Liver (tissue), 9 donors: ENCODE measurements around the gene NOTCH1. TPM values are rescaled to one million over a fixed set of nuclear protein-coding genes. Genes with fewer than 3 reads are reported as not detected.

ENCODE experiments used
- DNase-seq: peaks from one replicate; pipeline ENCODE4 v3.0.0-alpha.2; 2017; ENCODE audit warnings: low spot score
- H3K27ac ChIP-seq, 2 donors: one replicate each; pipeline ENCODE4 v1.7.0; 2013; ENCODE audit warnings: inconsistent platforms in 2 of 2, low read length in 2 of 2, control low read depth in 1 of 2, low read depth in 1 of 2, mild to moderate bottlenecking in 1 of 2
- H3K27me3 ChIP-seq, 4 donors: one replicate each; pipeline versions ENCODE4 v1.6.1 to v1.7.0; 2013; ENCODE audit warnings: low read length in 3 of 4, inconsistent platforms in 1 of 4, mild to moderate bottlenecking in 1 of 4, moderate library complexity in 1 of 4; ENCODE audit not compliant: control insufficient read depth in 4 of 4, insufficient read depth in 4 of 4
- H3K36me3 ChIP-seq, 4 donors: one replicate each; pipeline versions ENCODE4 v1.6.1 to v1.7.0; 2013; ENCODE audit warnings: low read length in 3 of 4, mild to moderate bottlenecking in 3 of 4, low read depth in 1 of 4, moderate library complexity in 1 of 4; ENCODE audit not compliant: control insufficient read depth in 4 of 4, insufficient read depth in 3 of 4
- H3K4me1 ChIP-seq, 4 donors: one replicate each; pipeline versions ENCODE4 v1.6.1 to v1.7.0; 2013; ENCODE audit warnings: low read length in 3 of 4, mild to moderate bottlenecking in 3 of 4, moderate library complexity in 1 of 4; ENCODE audit not compliant: control insufficient read depth in 4 of 4, insufficient read depth in 4 of 4
- H3K4me3 ChIP-seq, 3 donors: one replicate each; pipeline versions ENCODE4 v1.6.1 to v1.7.0; 2013; ENCODE audit warnings: low read length in 3 of 3, control low read depth in 1 of 3, low read depth in 1 of 3, mild to moderate bottlenecking in 1 of 3
- H3K9ac ChIP-seq, 2 donors: one replicate each; pipeline ENCODE4 v1.7.0; 2013; ENCODE audit warnings: low read length in 2 of 2, mild to moderate bottlenecking in 2 of 2, moderate library complexity in 2 of 2, control low read depth in 1 of 2, low read depth in 1 of 2
- H3K9me3 ChIP-seq, 4 donors: one replicate each; pipeline versions ENCODE4 v1.6.1 to v1.7.0; 2013; ENCODE audit warnings: low read length in 3 of 4; ENCODE audit not compliant: control insufficient read depth in 4 of 4
- EGR1 ChIP-seq, 2 donors: IDR thresholded peaks; 2 replicates each; pipeline ENCODE4 v1.6.1; 2016 to 2018; ENCODE audit warnings: antibody characterized with exemption in 2 of 2, low read depth in 2 of 2
- FOXA1 ChIP-seq: IDR thresholded peaks from 2 replicates; pipeline ENCODE4 v1.6.1; 2016; ENCODE audit warnings: antibody characterized with exemption
- FOXA2 ChIP-seq: IDR thresholded peaks from 2 replicates; pipeline ENCODE4 v1.6.1; 2016; ENCODE audit warnings: antibody characterized with exemption
- GABPA ChIP-seq, 2 donors: IDR thresholded peaks in 1 of 2; conservative IDR thresholded peaks in 1 of 2; 2 replicates each; pipeline ENCODE4 v1.6.1; 2016; ENCODE audit warnings: antibody characterized with exemption in 2 of 2, mild to moderate bottlenecking in 1 of 2, moderate library complexity in 1 of 2
- HNF4A ChIP-seq, 2 donors: conservative IDR thresholded peaks; 2 replicates each; pipeline ENCODE4 v1.6.1; 2016; ENCODE audit warnings: antibody characterized with exemption in 2 of 2, mild to moderate bottlenecking in 2 of 2
- HNF4G ChIP-seq: IDR thresholded peaks from 2 replicates; pipeline ENCODE4 v1.6.1; 2016; ENCODE audit warnings: antibody characterized with exemption
- JUND ChIP-seq, 2 donors: IDR thresholded peaks; 2 replicates each; pipeline ENCODE4 v1.6.1; 2016; ENCODE audit warnings: antibody characterized with exemption in 2 of 2
- NR2F2 ChIP-seq: IDR thresholded peaks from 2 replicates; pipeline ENCODE4 v1.6.1; 2016; ENCODE audit warnings: antibody characterized with exemption
- RAD21 ChIP-seq, 2 donors: IDR thresholded peaks; 2 replicates each; pipeline ENCODE4 v1.6.1; 2016; ENCODE audit warnings: antibody characterized with exemption in 2 of 2, mild to moderate bottlenecking in 2 of 2
- REST ChIP-seq: IDR thresholded peaks from 2 replicates; pipeline ENCODE4 v1.6.1; 2016; ENCODE audit warnings: antibody characterized with exemption, mild to moderate bottlenecking
- RXRA ChIP-seq, 2 donors: IDR thresholded peaks; 2 replicates each; pipeline ENCODE4 v1.6.1; 2017 to 2018; ENCODE audit warnings: antibody characterized with exemption in 2 of 2, mild to moderate bottlenecking in 1 of 2
- SP1 ChIP-seq: IDR thresholded peaks from 2 replicates; pipeline ENCODE4 v1.6.1; 2018; ENCODE audit warnings: antibody characterized with exemption, mild to moderate bottlenecking
- TAF1 ChIP-seq: conservative IDR thresholded peaks from 2 replicates; pipeline ENCODE4 v1.6.1; 2016; ENCODE audit warnings: antibody characterized with exemption, mild to moderate bottlenecking
- YY1 ChIP-seq: IDR thresholded peaks from 2 replicates; pipeline ENCODE4 v1.6.1; 2016; ENCODE audit warnings: antibody characterized with exemption, mild to moderate bottlenecking
- ZBTB33 ChIP-seq: IDR thresholded peaks from 2 replicates; pipeline ENCODE4 v1.6.1; 2016; ENCODE audit warnings: antibody characterized with exemption
- WGBS: extraction: QIAGEN DNeasy Blood & Tissue Kit; methylation state at CpG from one replicate; pipeline ENCODE4 v1.1.7; 2013; 5-methylcytosine and 5-hydroxymethylcytosine counted together
- polyA plus RNA-seq, 2 donors: library from polyadenylated mRNA; stranded (reverse) in 1 of 2; unstranded in 1 of 2; fragments of 200-250 nt in 1 of 2; fragments of >200 nt in 1 of 2; fragmentation: Nextera tagmentation in 1 of 2; extraction: Ambion mirVana in 1 of 2; gene quantifications; one replicate each; pipeline versions ENCODE4 v1.2.1 to v1.2.3, GENCODE V29; 2013 to 2015
- total RNA-seq, 2 donors: library from RNA; depleted of rRNA; stranded (reverse); fragments of >200 nt; gene quantifications; one replicate each; pipeline ENCODE4 v1.2.3, GENCODE V29; 2014
- TF ChIP-seq, protein P1 (sequence below): fragments of 150-350 bp; IDR thresholded peaks from 2 replicates; pipeline ENCODE4 v1.5.1; 2017; ENCODE audit warnings: improper control_type of control experiment, low read depth, low read length; ENCODE audit not compliant: missing input control
- TF ChIP-seq, protein P2 (sequence below): IDR thresholded peaks from 2 replicates; pipeline ENCODE4 v1.6.1; 2016; ENCODE audit warnings: antibody characterized with exemption
- TF ChIP-seq, protein P3 (sequence below): IDR thresholded peaks from 2 replicates; pipeline ENCODE4 v1.6.1; 2016; ENCODE audit warnings: antibody characterized with exemption
- donor health status: healthy.
- donor health status: healthy.
- donor health status: healthy.
- donor health status: healthy.
- donor health status: healthy.

Gene NOTCH1
- total and polyA plus RNA-seq, 4 donors = 2.4 to 22.3 (median 8.5) TPM

- Histone ChIP-seq H3K27me3 (no peaks in the 10 kb centered on the region), H3K4me1 (peaks cover 9 to 44% (median 33%) of the 10 kb centered on the region in 4 donors), H3K4me3 (no peak overlapping the region), H3K27ac (no peak overlapping the region), H3K9me3 (no peaks in the 10 kb centered on the region), H3K36me3 (no peaks in the 10 kb centered on the region), H3K9ac (no peak overlapping the region)
- WGBS = 89% methylated on average over 17 of the region's 17 CpGs
- no peak for DNase-seq
- TF ChIP-seq HNF4G (no peak), RXRA (IDR thresholded peaks at IDR 0.05) (no peak), GABPA (IDR thresholded peaks at IDR 0.05 in 1 of 2, conservative IDR thresholded peaks at IDR 0.05 in 1 of 2) (no peak), RAD21 (IDR thresholded peaks at IDR 0.05) (no peak), ZBTB33 (no peak), HNF4A (conservative IDR thresholded peaks at IDR 0.05) (no peak), JUND (IDR thresholded peaks at IDR 0.05) (no peak), NR2F2 (no peak), FOXA1 (no peak), REST (no peak), EGR1 (IDR thresholded peaks at IDR 0.05; ENCODE audit: low read depth in 2 of 2) (no peak), YY1 (no peak), SP1 (no peak), FOXA2 (no peak), TAF1 (no peak)
- TF ChIP-seq, protein P1, sequence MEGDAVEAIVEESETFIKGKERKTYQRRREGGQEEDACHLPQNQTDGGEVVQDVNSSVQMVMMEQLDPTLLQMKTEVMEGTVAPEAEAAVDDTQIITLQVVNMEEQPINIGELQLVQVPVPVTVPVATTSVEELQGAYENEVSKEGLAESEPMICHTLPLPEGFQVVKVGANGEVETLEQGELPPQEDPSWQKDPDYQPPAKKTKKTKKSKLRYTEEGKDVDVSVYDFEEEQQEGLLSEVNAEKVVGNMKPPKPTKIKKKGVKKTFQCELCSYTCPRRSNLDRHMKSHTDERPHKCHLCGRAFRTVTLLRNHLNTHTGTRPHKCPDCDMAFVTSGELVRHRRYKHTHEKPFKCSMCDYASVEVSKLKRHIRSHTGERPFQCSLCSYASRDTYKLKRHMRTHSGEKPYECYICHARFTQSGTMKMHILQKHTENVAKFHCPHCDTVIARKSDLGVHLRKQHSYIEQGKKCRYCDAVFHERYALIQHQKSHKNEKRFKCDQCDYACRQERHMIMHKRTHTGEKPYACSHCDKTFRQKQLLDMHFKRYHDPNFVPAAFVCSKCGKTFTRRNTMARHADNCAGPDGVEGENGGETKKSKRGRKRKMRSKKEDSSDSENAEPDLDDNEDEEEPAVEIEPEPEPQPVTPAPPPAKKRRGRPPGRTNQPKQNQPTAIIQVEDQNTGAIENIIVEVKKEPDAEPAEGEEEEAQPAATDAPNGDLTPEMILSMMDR = no peak
- TF ChIP-seq, protein P2, sequence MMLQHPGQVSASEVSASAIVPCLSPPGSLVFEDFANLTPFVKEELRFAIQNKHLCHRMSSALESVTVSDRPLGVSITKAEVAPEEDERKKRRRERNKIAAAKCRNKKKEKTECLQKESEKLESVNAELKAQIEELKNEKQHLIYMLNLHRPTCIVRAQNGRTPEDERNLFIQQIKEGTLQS = no peak
- TF ChIP-seq, protein P3, sequence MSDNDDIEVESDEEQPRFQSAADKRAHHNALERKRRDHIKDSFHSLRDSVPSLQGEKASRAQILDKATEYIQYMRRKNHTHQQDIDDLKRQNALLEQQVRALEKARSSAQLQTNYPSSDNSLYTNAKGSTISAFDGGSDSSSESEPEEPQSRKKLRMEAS = no peak
Measured at GRCh38 chr9:136489731-136490130, 56.1 kb downstream of the NOTCH1 start.
